ENCODE measurements around the gene TEX35. TPM values are rescaled to one million over a fixed set of nuclear protein-coding genes. Genes with fewer than 3 reads are reported as not detected.

The TEX35 gene
- total and polyA plus RNA-seq, 10 of the 15 experiments (the other 5 are each of a cell fraction or from before 2014, with no cell fraction given) = not detected

DNA sequence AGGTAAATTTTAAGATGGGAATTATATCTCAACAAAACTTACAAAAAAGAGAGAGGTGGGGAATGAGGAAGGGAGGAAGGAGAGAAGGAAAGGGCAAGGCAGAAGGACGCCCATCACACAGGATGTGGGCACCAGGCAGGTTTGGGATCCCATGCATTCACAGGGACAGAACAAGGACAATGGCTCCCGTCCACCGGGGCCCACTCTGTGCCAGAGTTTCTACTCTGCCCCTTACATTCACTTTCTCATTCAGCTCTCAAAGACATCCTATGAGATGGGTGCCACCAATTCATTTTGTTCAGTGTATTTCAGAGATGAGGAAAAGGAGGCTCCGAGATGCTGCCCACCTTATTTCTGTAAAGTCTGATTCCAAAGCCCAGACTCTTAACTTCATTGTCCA, 23.5 kb upstream of the TEX35 start:
- 32% methylated on average over 4 of the region's 4 CpGs for WGBS (ENCODE audit: insufficient coverage, insufficient replicate concordance, low lambda C conversion rate, missing lambda C conversion rate)
- no peaks in the 10 kb centered on the region for H3K9me3 ChIP-seq (replicated peaks; ENCODE audit: control insufficient read depth, insufficient read depth, low read length)
- no peak overlapping the region for H3K27ac ChIP-seq (ENCODE audit: control insufficient read depth, insufficient read depth)
- DNase-seq (ENCODE audit: low read depth, low spot score) (no peak), ATAC-seq (no peak), FAIRE-seq (no peak)
- peaks cover 2 to 5% of the 10 kb centered on the region in 2 experiments; a peak in 3 of 4 replicates for H3K27me3 ChIP-seq (replicated peaks in 1 of 2; ENCODE audit: control insufficient read depth in 2 of 2, insufficient read depth in 2 of 2, low read length in 1 of 2)
- H2AFZ ChIP-seq (ENCODE audit: control insufficient read depth, low read depth, low read length) = no peak overlapping the region
- H3K9ac ChIP-seq (ENCODE audit: control insufficient read depth, insufficient read depth, low read length) = no peak overlapping the region
- no peaks in the 10 kb centered on the region for H4K20me1 ChIP-seq (ENCODE audit: control insufficient read depth, insufficient read depth)
- TF ChIP-seq LARP7 (IDR thresholded peaks at IDR 0.05) (no peak), ATF2 (IDR thresholded peaks at IDR 0.05; ENCODE audit: low read length) (no peak), PKNOX1 (IDR thresholded peaks at IDR 0.05) (no peak), ZNF274 (IDR thresholded peaks at IDR 0.05; ENCODE audit: insufficient read depth, insufficient read length) (no peak), ZBTB33 (IDR thresholded peaks at IDR 0.05) (no peak), CHD1 (IDR thresholded peaks at IDR 0.05; ENCODE audit: low read depth, low read length) (no peak), TAF1 (IDR thresholded peaks at IDR 0.05; ENCODE audit: borderline replicate concordance, low read depth, low read length) (no peak), FOXM1 (IDR thresholded peaks at IDR 0.05; ENCODE audit: low read depth, low read length) (no peak), BCL11A (IDR thresholded peaks at IDR 0.05; ENCODE audit: low read depth, low read length) (no peak), HDAC2 (IDR thresholded peaks at IDR 0.05) (no peak), NFIC (IDR thresholded peaks at IDR 0.05; ENCODE audit: low read depth, low read length) (no peak), ESRRA (IDR thresholded peaks at IDR 0.05; ENCODE audit: low read length) (no peak), POLR2A (IDR thresholded peaks at IDR 0.05; ENCODE audit: low read depth, low read length) (no peak), TCF12 (IDR thresholded peaks at IDR 0.05; ENCODE audit: low read depth, low read length) (no peak), NFYB (IDR thresholded peaks at IDR 0.05; ENCODE audit: insufficient read depth, low read depth, low read length) (no peak), GATAD2B (conservative IDR thresholded peaks at IDR 0.05; ENCODE audit: low read depth) (no peak)
- TF ChIP-seq, protein P1, sequence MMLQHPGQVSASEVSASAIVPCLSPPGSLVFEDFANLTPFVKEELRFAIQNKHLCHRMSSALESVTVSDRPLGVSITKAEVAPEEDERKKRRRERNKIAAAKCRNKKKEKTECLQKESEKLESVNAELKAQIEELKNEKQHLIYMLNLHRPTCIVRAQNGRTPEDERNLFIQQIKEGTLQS (IDR thresholded peaks at IDR 0.05; ENCODE audit: borderline replicate concordance, extremely low read depth, low read depth, low read length) = no peak
- TF ChIP-seq, protein P2, sequence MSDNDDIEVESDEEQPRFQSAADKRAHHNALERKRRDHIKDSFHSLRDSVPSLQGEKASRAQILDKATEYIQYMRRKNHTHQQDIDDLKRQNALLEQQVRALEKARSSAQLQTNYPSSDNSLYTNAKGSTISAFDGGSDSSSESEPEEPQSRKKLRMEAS (IDR thresholded peaks at IDR 0.05; ENCODE audit: low read depth, low read length) = no peak
- RAD21 ChIA-PET (ENCODE audit: unreplicated experiment) = no interaction called here
- H3K36me3 ChIP-seq (ENCODE audit: control insufficient read depth in 2 of 2, insufficient read depth in 2 of 2, low read length in 1 of 2) = no peaks in the 10 kb centered on the region
- no peaks in the 10 kb centered on the region for H3K79me2 ChIP-seq (ENCODE audit: control insufficient read depth, insufficient read depth, low read length)
- H3K4me3 ChIP-seq = no peak overlapping the region
- H3K4me2 ChIP-seq (ENCODE audit: control insufficient read depth, insufficient read depth) = no peak overlapping the region
- BruUV-seq (replicated peaks) = no TSS peak
- CTCF ChIA-PET = no interaction called here
- POLR2A ChIA-PET = no interaction called here
- no peaks in the 10 kb centered on the region for H3K4me1 ChIP-seq (ENCODE audit: control insufficient read depth, insufficient read depth, low read length)
- in situ Hi-C loops (cut with MboI) = no loop called here
- SMC1A ChIA-PET (ENCODE audit: uncharacterized antibody, unreplicated experiment) = no interaction called here
- intact Hi-C loops (cut with micrococcal nuclease; ENCODE audit: unreplicated experiment) = no loop called here

All from GM12878 (cell line).